Measurements from ENCODE around the gene TTLL6. TPM values are rescaled to one million over a fixed set of nuclear protein-coding genes. Genes with fewer than 3 reads are reported as not detected.

Gene TTLL6
- total and polyA plus RNA-seq, 2 of the 8 experiments (the other 6 are each of a cell fraction or from before 2014, with no cell fraction given): 2.6 to 4.3 TPM

- TF ChIP-seq NANOG (IDR thresholded peaks at IDR 0.05; ENCODE audit: insufficient read depth, low read depth, low read length, poor library complexity, severe bottlenecking): no peak
- TF ChIP-seq CTCF (IDR thresholded peaks at IDR 0.05; ENCODE audit: control extremely low read depth in 1 of 3, insufficient read depth in 1 of 3, low read depth in 1 of 3, low read length in 3 of 3): no peak
- TF ChIP-seq HDAC6 (IDR thresholded peaks at IDR 0.05; ENCODE audit: low read depth, low read length): no peak
Measured at GRCh38 chr17:48854774-48855476, 37.9 kb upstream of the TTLL6 start (continued).
